ENCODE data around the gene DNAAF8. TPM values are rescaled to one million over a fixed set of nuclear protein-coding genes. Genes with fewer than 3 reads are reported as not detected.
A peak's percentile ranks its signal among the peaks of the same experiment; 100 is the strongest.

The DNAAF8 gene
- total RNA-seq, 2 experiments from 2014 or later: 0.11 to 0.16 TPM

DNA sequence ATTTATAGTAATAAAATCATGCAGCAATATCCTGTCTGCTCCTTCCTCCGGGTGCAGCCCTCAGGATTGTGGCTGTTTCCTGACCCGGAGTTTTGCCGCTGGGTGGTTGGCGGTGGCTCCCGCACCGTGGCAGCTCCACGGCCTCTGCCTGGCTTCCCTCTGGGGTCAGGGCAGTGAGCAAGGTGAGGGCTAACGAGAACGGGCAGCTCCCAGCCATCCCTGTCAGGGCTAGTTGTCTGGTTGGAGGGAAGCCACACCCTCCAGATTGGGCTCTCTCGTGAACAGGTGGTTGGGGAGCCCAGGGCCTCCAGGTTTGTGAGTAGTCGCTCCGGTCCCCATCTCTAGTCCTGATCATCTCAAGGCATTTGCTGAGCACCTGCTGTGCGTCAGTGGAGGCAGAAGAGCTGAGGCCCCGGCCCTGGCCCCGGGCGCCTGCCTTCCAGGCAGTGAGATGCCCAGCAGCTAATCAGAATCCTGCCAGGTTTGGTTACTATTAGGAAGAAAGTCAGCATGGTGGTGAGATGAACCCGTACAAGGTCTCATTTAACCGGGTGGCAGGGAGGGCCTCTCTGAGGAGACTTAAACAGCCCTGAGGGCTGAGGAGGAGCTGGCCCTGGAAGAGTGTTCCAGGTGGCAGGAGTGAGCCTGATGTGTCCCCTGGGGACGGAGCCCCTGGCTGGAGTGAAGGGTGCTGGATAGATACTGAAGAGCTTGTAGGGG is 43.2 kb upstream of the DNAAF8 start:
- H3K27ac Mint-ChIP-seq: no peak overlapping the region

DNA sequence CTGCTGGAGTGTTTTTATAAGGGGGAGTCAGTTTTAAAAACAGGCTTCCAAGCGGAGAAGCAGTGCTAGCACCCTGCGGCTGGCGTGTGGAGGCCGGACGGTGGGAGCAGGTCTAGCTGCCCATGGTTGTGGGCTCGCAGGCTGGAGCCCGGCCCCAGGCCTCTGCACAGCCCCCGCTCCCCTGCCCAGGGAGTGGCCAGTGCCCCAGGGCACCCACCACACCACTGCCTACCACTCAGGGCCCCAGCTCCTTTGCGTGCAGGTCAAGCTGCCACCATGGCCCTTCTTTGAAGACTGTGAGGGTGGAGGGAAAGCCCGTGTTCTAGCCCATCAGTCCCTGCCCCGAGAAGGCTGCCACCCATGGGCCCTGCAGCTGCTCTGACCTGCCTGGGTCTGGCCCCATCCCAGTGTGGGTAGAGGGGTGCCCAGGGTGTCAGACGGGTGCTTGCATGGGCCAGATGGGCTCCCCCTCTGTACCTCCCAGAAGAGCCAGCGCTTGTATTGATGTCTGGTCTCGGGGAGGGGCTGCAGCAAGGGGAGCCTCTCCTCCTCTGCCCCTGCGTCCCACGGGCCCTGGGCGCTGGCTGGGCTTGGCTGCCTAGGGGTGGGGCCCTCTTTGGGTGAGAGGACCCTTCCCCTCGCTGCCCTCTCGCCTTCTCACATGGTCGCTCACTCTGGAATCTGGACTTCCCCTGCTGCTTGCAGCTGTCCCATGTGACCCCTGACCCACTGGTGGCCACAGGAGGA is 42.5 kb upstream of the DNAAF8 start:
- peak overlapping the region; percentile 25 for H3K27ac Mint-ChIP-seq
- H3K36me3 Mint-ChIP-seq (ENCODE audit: low read depth): peaks cover 3% of the 10 kb centered on the region
- DNase-seq (no peak), ATAC-seq (no peak)
- peaks cover 17% of the 10 kb centered on the region for H3K4me1 Mint-ChIP-seq
- intact Hi-C loops (cut with DNase I, micrococcal nuclease): loop anchor here (2.0 to 5.0 kb wide), 4 partner anchors 67 to 421 kb away; partner anchors contain the start of genes DNAJA3 (in 1 of the 2), MGRN1 (in 1 of the 2) and PAM16 (in 1 of the 2)
- no peaks in the 10 kb centered on the region for H3K9me3 Mint-ChIP-seq (ENCODE audit: low read depth)
- H3K4me3 Mint-ChIP-seq: peak overlapping the region; percentile 77
- CTCF ChIA-PET: interaction anchor here (0.5 to 1.5 kb wide), 5 partner anchors 16 to 384 kb away, joined by 3 to 6 read pairs (median 3); no protein-coding TSS in a partner anchor
- POLR2A ChIA-PET: interaction anchor here (0.6 kb wide), 1 partner anchor 36 kb away, joined by 3 read pairs; no protein-coding TSS in a partner anchor
- no peaks in the 10 kb centered on the region for H3K27me3 Mint-ChIP-seq

More for the DNA sequence above, 43.2 kb upstream of the DNAAF8 start:
- peaks cover 3% of the 10 kb centered on the region for H3K36me3 Mint-ChIP-seq (ENCODE audit: low read depth)
- intact Hi-C loops (cut with DNase I, micrococcal nuclease): loop anchor here in 1 of 2 experiments (5.0 kb wide), 2 partner anchors 264 to 339 kb away; partner anchors contain the start of genes DNAJA3 and PAM16
- DNase-seq (no peak), ATAC-seq (no peak)
- no peaks in the 10 kb centered on the region for H3K9me3 Mint-ChIP-seq (ENCODE audit: low read depth)
- ChIA-PET CTCF (interaction anchor here (0.7 to 1.2 kb wide), 2 partner anchors 41 to 384 kb away, joined by 3 read pairs; no protein-coding TSS in a partner anchor), POLR2A (no interaction called here)
- H3K4me1 Mint-ChIP-seq: peaks cover 17% of the 10 kb centered on the region
- no peak overlapping the region for H3K4me3 Mint-ChIP-seq
- no peaks in the 10 kb centered on the region for H3K27me3 Mint-ChIP-seq

DNA sequence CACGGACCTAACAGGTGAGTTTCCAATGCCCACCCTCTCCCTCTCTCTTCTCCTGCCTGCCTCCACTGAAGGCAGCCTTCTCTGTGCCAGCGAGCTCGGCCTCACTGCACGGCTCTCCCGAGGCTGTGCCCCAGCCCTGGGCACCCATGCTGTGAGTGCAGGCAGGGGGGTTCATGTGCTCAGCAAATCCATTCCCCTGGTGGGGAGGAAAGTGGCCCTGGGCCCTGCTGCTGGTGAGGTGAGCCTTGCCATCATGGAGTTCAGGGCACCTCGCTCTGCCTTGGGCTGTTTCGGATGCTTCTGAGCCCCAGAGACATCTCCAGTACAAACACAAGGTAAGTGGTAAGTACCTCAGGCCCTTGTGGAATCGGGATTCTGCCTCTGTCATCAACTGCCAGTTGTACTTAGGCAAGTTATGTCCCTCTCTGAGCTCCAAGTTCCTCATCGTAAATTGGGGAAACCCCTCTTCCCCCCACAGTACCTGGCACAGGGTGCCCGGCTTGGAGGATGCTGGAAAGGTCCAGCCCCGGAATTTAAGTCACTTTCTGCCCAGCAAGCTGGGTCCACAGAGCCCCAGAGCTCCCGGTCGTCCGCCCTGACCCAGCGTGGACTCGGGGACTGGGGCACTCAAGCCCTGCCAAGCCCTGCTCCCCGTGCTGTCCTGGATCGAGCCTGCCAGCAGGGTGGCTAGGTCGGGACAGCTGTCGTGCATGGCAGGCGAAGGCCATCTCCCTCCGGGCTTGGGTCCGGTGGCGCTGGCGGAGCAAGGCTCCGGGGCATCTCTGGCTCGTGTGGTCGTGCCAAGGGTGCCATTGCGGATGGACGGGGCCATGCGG is 41.7 kb upstream of the DNAAF8 start:
- Mint-ChIP-seq H3K27ac (peak overlapping the region; percentile 83), H3K9me3 (ENCODE audit: low read depth) (no peaks in the 10 kb centered on the region), H3K27me3 (no peaks in the 10 kb centered on the region), H3K36me3 (ENCODE audit: low read depth) (peaks cover 3% of the 10 kb centered on the region), H3K4me1 (peaks cover 17% of the 10 kb centered on the region), H3K4me3 (peak overlapping the region; percentile 77)
- DNase-seq (no peak), ATAC-seq (peak; percentile 11)
- ChIA-PET CTCF (interaction anchor here (0.5 to 1.5 kb wide), 4 partner anchors 17 to 265 kb away, joined by 3 to 6 read pairs (median 4); partner anchors contain the start of genes ANKS3 and DNAAF8), POLR2A (interaction anchor here (0.6 to 2.3 kb wide), 2 partner anchors 36 to 41 kb away, joined by 3 to 10 read pairs; partner anchors contain the start of genes ANKS3 and DNAAF8)
- intact Hi-C loops (cut with DNase I, micrococcal nuclease): loop anchor here (1.0 to 5.0 kb wide), 14 partner anchors 16 to 422 kb away; partner anchors contain the start of genes ANKS3 (in 2 of the 2), DNAAF8 (in 2 of the 2), MGRN1 (in 2 of the 2) and DNAJA3 (in 1 of the 2)

DNA sequence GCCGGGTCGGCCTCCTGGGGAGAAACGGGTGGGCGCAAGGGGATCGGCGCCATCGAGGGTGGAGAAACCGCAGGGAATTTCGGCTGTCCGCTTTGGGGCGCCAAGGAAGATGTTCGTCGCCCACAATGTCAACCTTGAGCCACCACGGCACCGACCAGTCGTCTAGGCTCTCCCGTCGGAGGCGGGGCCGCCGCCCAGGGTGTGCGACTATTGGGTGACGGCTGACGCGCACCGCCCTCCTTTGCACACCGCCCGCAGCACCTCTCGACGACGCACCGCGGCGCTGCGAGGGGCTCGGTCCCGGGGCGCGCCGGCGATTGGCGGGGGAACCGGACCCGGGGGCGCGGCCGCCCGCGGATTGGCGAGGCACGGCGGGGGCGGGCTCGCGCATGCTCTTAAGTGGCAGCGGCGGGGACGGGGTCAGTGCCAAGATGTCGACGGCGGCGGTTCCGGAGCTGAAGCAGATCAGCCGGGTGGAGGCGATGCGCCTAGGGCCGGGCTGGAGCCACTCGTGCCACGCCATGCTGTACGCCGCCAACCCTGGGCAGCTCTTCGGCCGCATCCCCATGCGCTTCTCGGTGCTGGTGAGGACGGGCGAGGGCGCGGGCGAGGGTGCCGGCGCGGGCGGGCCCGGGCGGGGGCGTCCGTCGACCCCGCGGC is 40.9 kb upstream of the DNAAF8 start, which contains the start of gene NUDT16L1:
Gene NUDT16L1 (plus strand): TSS at position 267 of the 660 bp plus-strand sequence. CDS start 165 bp downstream, at position 432.
- Mint-ChIP-seq H3K27me3 (no peaks in the 10 kb centered on the region), H3K4me3 (peak within 1 kb of the TSS; percentile 77), H3K27ac (peak within 1 kb of the TSS; percentile 83), H3K4me1 (peaks cover 17% of the 10 kb centered on the region), H3K9me3 (ENCODE audit: low read depth) (no peaks in the 10 kb centered on the region), H3K36me3 (ENCODE audit: low read depth) (peaks cover 3% of the 10 kb centered on the region)
- DNase-seq (peak; percentile 98), ATAC-seq (peak; percentile 95)
- ChIA-PET POLR2A (interaction anchor here (2.3 kb wide), 1 partner anchor 41 kb away, joined by 10 read pairs; the partner anchor contains the start of genes ANKS3 and DNAAF8), CTCF (interaction anchor here (1.1 to 1.5 kb wide), 2 partner anchors 17 to 41 kb away, joined by 4 to 6 read pairs; partner anchors contain the start of genes ANKS3 and DNAAF8)
- intact Hi-C loops (cut with DNase I, micrococcal nuclease): loop anchor here (1.0 to 5.0 kb wide), 14 partner anchors 17 to 423 kb away; partner anchors contain the start of genes ANKS3 (in 2 of the 2), DNAAF8 (in 2 of the 2), MGRN1 (in 2 of the 2) and DNAJA3 (in 1 of the 2)

DNA sequence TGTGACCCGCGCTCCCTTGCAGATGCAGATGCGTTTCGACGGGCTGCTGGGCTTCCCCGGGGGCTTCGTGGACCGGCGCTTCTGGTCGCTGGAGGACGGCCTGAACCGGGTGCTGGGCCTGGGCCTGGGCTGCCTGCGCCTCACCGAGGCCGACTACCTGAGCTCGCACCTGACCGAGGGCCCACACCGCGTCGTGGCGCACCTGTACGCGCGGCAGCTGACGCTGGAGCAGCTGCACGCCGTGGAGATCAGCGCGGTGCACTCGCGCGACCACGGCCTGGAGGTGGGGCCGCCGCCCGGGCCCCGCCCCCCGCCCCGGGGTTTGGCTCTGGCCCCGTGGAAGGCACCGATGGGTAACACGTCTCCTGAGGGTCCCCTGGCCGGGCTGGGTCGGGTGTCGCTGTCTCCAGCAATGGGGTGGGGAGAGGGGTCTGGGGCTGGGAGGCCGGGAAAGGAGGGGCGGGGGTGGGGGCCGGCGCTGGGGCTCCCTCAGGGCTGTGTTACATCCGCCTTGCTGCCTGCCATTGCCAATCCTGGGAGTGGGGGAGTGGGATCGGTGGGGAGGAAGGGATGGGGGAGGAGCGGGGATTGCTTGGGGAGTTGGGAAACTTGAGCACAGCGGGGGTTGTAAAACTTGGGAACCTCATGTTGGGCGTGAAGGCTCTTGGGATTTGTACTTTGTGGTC is 40.2 kb upstream of the DNAAF8 start:
- POLR2A ChIA-PET: interaction anchor here (0.6 to 2.3 kb wide), 2 partner anchors 40 to 224 kb away, joined by 7 to 10 read pairs; partner anchors contain the start of genes ANKS3 and DNAAF8
- ATAC-seq (peak; percentile 11), DNase-seq (peak; percentile 58)
- Mint-ChIP-seq H3K27ac (peak overlapping the region; percentile 75), H3K4me1 (peaks cover 17% of the 10 kb centered on the region), H3K9me3 (ENCODE audit: low read depth) (no peaks in the 10 kb centered on the region), H3K4me3 (peak overlapping the region; percentile 77), H3K36me3 (ENCODE audit: low read depth) (peaks cover 3% of the 10 kb centered on the region), H3K27me3 (no peaks in the 10 kb centered on the region)
- CTCF ChIA-PET: interaction anchor here (1.1 kb wide), 1 partner anchor 40 kb away, joined by 4 read pairs; the partner anchor contains the start of genes ANKS3 and DNAAF8
- intact Hi-C loops (cut with DNase I, micrococcal nuclease): loop anchor here (1.0 to 5.0 kb wide), 14 partner anchors 18 to 423 kb away; partner anchors contain the start of genes ANKS3 (in 2 of the 2), DNAAF8 (in 2 of the 2), MGRN1 (in 2 of the 2) and DNAJA3 (in 1 of the 2)

DNA sequence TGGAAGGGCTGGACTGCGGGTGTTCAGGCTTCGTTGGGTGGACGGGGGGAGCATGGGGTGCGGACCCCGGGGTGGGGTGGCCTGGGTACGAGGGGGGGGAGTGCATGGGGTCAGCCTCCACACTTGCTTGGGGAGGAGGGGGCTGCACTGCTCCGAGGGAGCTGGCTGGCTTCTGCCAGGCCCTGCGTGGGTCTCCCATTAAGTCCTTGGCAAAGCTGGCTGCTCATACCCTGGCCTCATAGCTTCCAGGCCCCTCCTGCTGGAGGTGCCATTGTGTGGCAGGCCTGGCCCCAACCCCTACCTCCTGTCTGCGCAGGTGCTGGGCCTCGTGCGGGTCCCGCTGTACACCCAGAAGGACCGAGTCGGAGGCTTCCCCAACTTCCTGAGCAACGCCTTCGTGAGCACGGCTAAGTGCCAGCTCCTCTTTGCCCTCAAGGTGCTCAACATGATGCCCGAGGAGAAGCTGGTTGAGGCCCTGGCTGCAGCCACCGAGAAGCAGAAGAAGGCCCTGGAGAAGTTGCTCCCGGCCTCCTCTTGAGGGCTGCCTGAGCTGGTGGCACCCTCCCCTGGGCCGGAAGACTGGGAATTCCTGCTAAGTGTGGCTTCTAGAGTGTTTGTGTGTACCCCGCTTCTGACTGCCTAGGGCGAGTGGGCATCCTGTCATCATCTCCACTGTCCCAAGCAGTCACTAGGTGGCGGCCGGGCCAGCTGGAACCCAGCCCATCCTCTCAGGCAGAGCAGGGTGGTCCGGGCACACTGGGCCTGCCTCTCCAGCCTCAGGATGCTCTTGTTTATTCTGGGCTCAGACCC is 39.5 kb upstream of the DNAAF8 start:
- ATAC-seq (no peak), DNase-seq (no peak)
- Mint-ChIP-seq H3K27me3 (no peaks in the 10 kb centered on the region), H3K36me3 (ENCODE audit: low read depth) (peaks cover 9% of the 10 kb centered on the region), H3K4me3 (peak overlapping the region; percentile 77), H3K9me3 (ENCODE audit: low read depth) (no peaks in the 10 kb centered on the region), H3K27ac (peak overlapping the region; percentile 75), H3K4me1 (peaks cover 19% of the 10 kb centered on the region)
- intact Hi-C loops (cut with DNase I, micrococcal nuclease): loop anchor here in 1 of 2 experiments (5.0 kb wide), 2 partner anchors 268 to 343 kb away; partner anchors contain the start of genes DNAJA3 and PAM16
- POLR2A ChIA-PET: interaction anchor here (0.6 to 2.3 kb wide), 3 partner anchors 39 to 225 kb away, joined by 4 to 10 read pairs (median 7); partner anchors contain the start of genes ANKS3 and DNAAF8
- CTCF ChIA-PET: interaction anchor here (0.7 to 1.5 kb wide), 6 partner anchors 11 to 269 kb away, joined by 3 to 5 read pairs (median 4); partner anchors contain the start of genes ANKS3 and DNAAF8

DNA sequence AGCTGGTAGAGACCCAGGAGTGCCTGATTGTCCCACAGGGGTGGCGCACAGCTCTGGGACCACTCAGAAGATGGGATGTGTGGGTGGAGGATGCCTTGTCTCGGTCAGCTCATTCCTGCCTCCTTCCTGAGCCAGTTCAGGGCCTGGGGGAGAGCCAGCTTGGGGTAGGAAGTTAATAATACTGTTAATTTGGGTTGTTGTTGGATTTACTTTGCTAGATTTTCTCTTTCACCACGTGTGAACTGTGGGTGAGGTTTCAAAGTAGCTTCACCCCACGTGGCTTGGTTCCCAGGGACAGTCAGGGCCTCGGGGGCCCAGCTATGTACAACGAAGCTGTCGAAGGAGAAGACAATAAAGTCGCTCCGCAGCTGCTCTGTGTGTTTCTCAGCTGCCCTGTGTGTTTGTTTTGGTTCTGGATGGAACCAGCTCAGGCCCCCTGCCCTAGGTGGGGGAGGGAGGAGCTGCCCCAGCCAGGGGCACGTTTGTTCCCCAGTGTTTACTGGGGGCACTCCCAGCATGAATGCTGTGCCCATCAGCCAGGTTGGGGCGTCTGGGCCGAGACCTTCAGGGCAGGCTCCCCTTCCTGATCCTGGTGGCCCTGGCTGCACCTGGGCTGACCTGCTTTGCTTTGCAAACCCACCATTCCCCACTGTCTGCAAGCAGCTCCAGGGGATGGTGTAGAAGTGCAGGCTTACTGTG is 38.7 kb upstream of the DNAAF8 start:
- ChIA-PET POLR2A (interaction anchor here (0.8 kb wide), 1 partner anchor 39 kb away, joined by 4 read pairs; the partner anchor contains the start of genes ANKS3 and DNAAF8), CTCF (interaction anchor here (0.7 to 1.5 kb wide), 7 partner anchors 12 to 268 kb away, joined by 3 to 5 read pairs (median 3); partner anchors contain the start of genes ANKS3 and DNAAF8)
- ATAC-seq (no peak), DNase-seq (no peak)
- Mint-ChIP-seq H3K9me3 (ENCODE audit: low read depth) (no peaks in the 10 kb centered on the region), H3K36me3 (ENCODE audit: low read depth) (peaks cover 12% of the 10 kb centered on the region), H3K4me1 (peaks cover 25% of the 10 kb centered on the region), H3K4me3 (peak overlapping the region; percentile 77), H3K27ac (no peak overlapping the region), H3K27me3 (no peaks in the 10 kb centered on the region)
- intact Hi-C loops (cut with DNase I, micrococcal nuclease): no loop called here

DNA sequence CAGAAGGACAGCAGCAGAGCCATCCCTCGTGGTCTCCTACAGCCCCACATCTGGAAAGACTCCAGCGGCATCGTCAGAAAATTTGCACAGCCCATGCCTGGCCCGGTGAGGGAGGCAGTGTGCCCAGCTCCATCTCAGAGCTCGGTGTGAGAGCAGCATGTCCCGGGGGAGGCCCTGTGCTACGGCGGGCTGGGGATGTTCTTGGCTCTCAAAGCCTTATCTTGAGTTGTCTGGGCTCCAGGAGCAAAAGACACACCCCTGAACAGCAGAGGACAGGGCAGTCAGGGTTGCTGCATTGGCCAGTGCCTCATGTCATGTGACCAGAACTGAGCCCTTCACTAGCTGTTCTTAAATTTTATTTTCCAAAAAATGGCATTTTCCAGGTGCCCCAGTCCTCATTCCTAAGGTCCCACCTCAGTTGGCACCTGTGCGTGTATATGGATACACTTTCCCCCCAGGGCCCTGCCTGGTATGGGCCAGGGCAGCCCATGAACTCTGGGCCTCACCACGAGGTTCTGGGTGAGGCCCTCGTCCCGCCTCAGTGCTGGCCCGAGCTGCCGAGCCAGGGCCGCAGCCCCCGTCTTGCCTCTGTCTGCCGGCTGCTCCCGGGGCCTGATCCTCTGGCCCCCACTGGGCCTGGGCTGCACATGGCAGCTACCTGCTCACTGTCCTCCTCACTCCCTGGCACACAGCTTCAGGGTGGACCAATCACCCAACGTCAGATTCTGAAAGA is 38.0 kb upstream of the DNAAF8 start:
- H3K4me3 Mint-ChIP-seq: no peak overlapping the region
- H3K9me3 Mint-ChIP-seq (ENCODE audit: low read depth): no peaks in the 10 kb centered on the region
- peaks cover 25% of the 10 kb centered on the region for H3K4me1 Mint-ChIP-seq
- CTCF ChIA-PET: interaction anchor here (0.7 to 1.5 kb wide), 2 partner anchors 38 to 260 kb away, joined by 3 to 4 read pairs; partner anchors contain the start of genes ANKS3 and DNAAF8
- H3K27me3 Mint-ChIP-seq: no peaks in the 10 kb centered on the region
- no peak for ATAC-seq
- POLR2A ChIA-PET: no interaction called here
- intact Hi-C loops (cut with DNase I, micrococcal nuclease): no loop called here
- peaks cover 12% of the 10 kb centered on the region for H3K36me3 Mint-ChIP-seq (ENCODE audit: low read depth)
- no peak for DNase-seq
- H3K27ac Mint-ChIP-seq: no peak overlapping the region
